Mesendoderm (in vitro differentiated cells): ENCODE measurements around the gene TMEM134.
"Not testable (repeated sequence)": the region's sequence is repeated elsewhere in the genome, so short reads cannot be mapped to it uniquely, and the experiment has no call there.

Source experiments
- DNase-seq: peaks from one replicate; pipeline ENCODE4 v3.0.0; 2013
- H2AK5ac ChIP-seq: 2 replicates; pipeline ENCODE4 v1.6.1; 2013; ENCODE audit warnings: low read length, inconsistent platforms
- H2BK120ac ChIP-seq: 2 replicates; pipeline ENCODE4 v1.6.1; 2013; ENCODE audit warnings: low read depth, mild to moderate bottlenecking, low read length, moderate library complexity, mixed read lengths
- H2BK15ac ChIP-seq: replicated peaks from 2 replicates; pipeline ENCODE4 v1.6.1; 2013; ENCODE audit warnings: low read depth, mild to moderate bottlenecking, moderate library complexity
- H2BK5ac ChIP-seq: 2 replicates; pipeline ENCODE4 v1.6.1; 2013; ENCODE audit warnings: low read length, inconsistent platforms
- H3K18ac ChIP-seq: 2 replicates; pipeline ENCODE4 v1.6.1; 2013; ENCODE audit warnings: mild to moderate bottlenecking, low read length, mixed read lengths
- H3K23ac ChIP-seq: one replicate; pipeline ENCODE4 v1.6.1; 2013; ENCODE audit warnings: low read length
- H3K27ac ChIP-seq: 2 replicates; pipeline ENCODE4 v1.5.1; 2013; ENCODE audit warnings: low read depth, mild to moderate bottlenecking, inconsistent platforms, low read length, moderate library complexity
- H3K27me3 ChIP-seq: 2 replicates; pipeline ENCODE4 v1.6.1; 2013; ENCODE audit warnings: low read length, control low read depth, mild to moderate bottlenecking, inconsistent platforms; ENCODE audit not compliant: insufficient read depth, poor library complexity
- H3K36me3 ChIP-seq: 2 replicates; pipeline ENCODE4 v1.6.1; 2013; ENCODE audit warnings: low read length, inconsistent platforms; ENCODE audit not compliant: control insufficient read depth, insufficient read depth
- H3K4ac ChIP-seq: one replicate; pipeline ENCODE4 v1.6.1; 2013; ENCODE audit warnings: low read depth, mild to moderate bottlenecking, low read length, moderate library complexity
- H3K4me1 ChIP-seq: 2 replicates; pipeline ENCODE4 v1.6.1; 2013; ENCODE audit warnings: low read depth, low read length, inconsistent platforms; ENCODE audit not compliant: control insufficient read depth
- H3K4me2 ChIP-seq: 2 replicates; pipeline ENCODE4 v1.6.1; 2013; ENCODE audit warnings: low read length
- H3K4me3 ChIP-seq: 2 replicates; pipeline ENCODE4 v1.5.1; 2013; ENCODE audit warnings: mild to moderate bottlenecking, low read length
- H3K56ac ChIP-seq: one replicate; pipeline ENCODE4 v1.6.1; 2013; ENCODE audit warnings: low read length
- H3K79me1 ChIP-seq: 2 replicates; pipeline ENCODE4 v1.6.1; 2013; ENCODE audit warnings: low read length, inconsistent platforms
- H3K79me2 ChIP-seq: 2 replicates; pipeline ENCODE4 v1.6.1; 2013; ENCODE audit warnings: mild to moderate bottlenecking, low read length; ENCODE audit not compliant: control insufficient read depth, insufficient read depth
- H3K9ac ChIP-seq: 2 replicates; pipeline ENCODE4 v1.6.1; 2013; ENCODE audit warnings: low read length, inconsistent platforms
- H4K5ac ChIP-seq: one replicate; pipeline ENCODE4 v1.6.1; 2013; ENCODE audit warnings: low read length
- H4K8ac ChIP-seq: one replicate; pipeline ENCODE4 v1.6.1; 2013; ENCODE audit warnings: low read depth, mild to moderate bottlenecking, control low read depth, low read length, moderate library complexity
- WGBS: extraction: QIAGEN DNeasy Blood & Tissue Kit; methylation state at CpG from one replicate; pipeline ENCODE4 v1.1.7; 2013; ENCODE audit warnings: low lambda C conversion rate, missing lambda C conversion rate; ENCODE audit not compliant: insufficient coverage; ENCODE audit errors: extremely low coverage; 5-methylcytosine and 5-hydroxymethylcytosine counted together

The TMEM134 gene

GRCh38 chr11:67466962-67467771 lies 1.9 kb downstream of the TMEM134 start:
- Histone ChIP-seq H3K23ac (no peak overlapping the region), H2BK120ac (no peak overlapping the region), H4K5ac (no peak overlapping the region), H3K56ac (peak overlapping the region; percentile 25), H3K27me3 (no peaks in the 10 kb centered on the region), H3K4ac (no peak overlapping the region), H3K27ac (no peak overlapping the region), H3K79me2 (no peaks in the 10 kb centered on the region), H3K18ac (no peak overlapping the region), H3K79me1 (peaks cover 2% of the 10 kb centered on the region), H4K8ac (no peak overlapping the region), H2BK5ac (no peak overlapping the region), H3K4me3 (no peak overlapping the region), H2BK15ac (no peak overlapping the region), H3K4me2 (no peak overlapping the region), H3K9ac (no peak overlapping the region), H3K36me3 (no peaks in the 10 kb centered on the region), H2AK5ac (no peak overlapping the region), H3K4me1 (peaks cover 3% of the 10 kb centered on the region)
- DNase-seq = no peak
- no CpG with 5 or more reads among the region's 11 CpGs for WGBS

- Histone ChIP-seq H3K79me1 (peaks cover 2% of the 10 kb centered on the region), H3K4me2 (no peak overlapping the region), H3K27ac (no peak overlapping the region), H4K5ac (no peak overlapping the region), H3K4me1 (peaks cover 3% of the 10 kb centered on the region), H3K18ac (no peak overlapping the region), H3K23ac (no peak overlapping the region), H2BK120ac (no peak overlapping the region), H3K27me3 (no peaks in the 10 kb centered on the region), H4K8ac (no peak overlapping the region), H2BK5ac (no peak overlapping the region), H3K56ac (no peak overlapping the region), H3K36me3 (no peaks in the 10 kb centered on the region), H2AK5ac (no peak overlapping the region), H3K9ac (no peak overlapping the region), H3K4me3 (no peak overlapping the region), H3K4ac (no peak overlapping the region), H3K79me2 (no peaks in the 10 kb centered on the region), H2BK15ac (no peak overlapping the region)
- WGBS = no CpG with 5 or more reads among the region's 5 CpGs
- no peak for DNase-seq
These were observed 2.7 kb downstream of the TMEM134 start for GRCh38 chr11:67466367-67466766.

DNA sequence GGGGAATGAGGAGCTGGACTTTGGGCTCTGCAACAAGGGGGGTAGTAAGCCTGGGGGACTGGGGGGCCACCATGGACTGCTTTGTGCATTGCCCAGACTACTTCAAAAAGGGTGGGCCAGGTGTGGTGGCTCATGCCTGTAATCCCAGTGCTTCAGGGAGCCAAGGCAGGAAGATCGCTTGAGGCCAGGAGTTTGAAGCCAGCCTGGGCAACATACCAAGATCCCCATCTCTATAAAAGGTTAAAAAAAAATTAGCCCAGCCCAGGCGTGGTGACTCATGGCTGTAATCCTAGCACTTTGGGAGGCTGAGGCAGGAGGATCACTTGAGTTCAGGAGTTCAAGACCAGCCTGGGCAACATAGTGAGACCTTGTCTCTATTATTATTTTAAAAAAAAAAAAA lies 3.5 kb downstream of the TMEM134 start:
- Histone ChIP-seq H3K9ac (peak overlapping the region; percentile 91), H3K4me2 (peak overlapping the region; percentile 91), H3K56ac (peak overlapping the region; percentile 99)
- DNase-seq, H2AK5ac ChIP-seq, H2BK120ac ChIP-seq, H3K79me2 ChIP-seq, H3K36me3 ChIP-seq, H3K18ac ChIP-seq, H3K27me3 ChIP-seq, H3K4ac ChIP-seq, H2BK5ac ChIP-seq, H3K23ac ChIP-seq, H4K8ac ChIP-seq, H3K79me1 ChIP-seq, H3K4me3 ChIP-seq, H2BK15ac ChIP-seq, H3K4me1 ChIP-seq, H3K27ac ChIP-seq, H4K5ac ChIP-seq: not testable (repeated sequence)
- WGBS = no CpG with 5 or more reads among the region's 2 CpGs

- Histone ChIP-seq H3K56ac (peak overlapping the region; percentile 99), H2BK120ac (no peak overlapping the region), H3K4ac (peak overlapping the region; percentile 66), H3K4me1 (peaks cover 3% of the 10 kb centered on the region), H3K23ac (no peak overlapping the region), H3K36me3 (no peaks in the 10 kb centered on the region), H3K9ac (peak overlapping the region; percentile 91), H3K4me2 (peak overlapping the region; percentile 91), H3K79me1 (peaks cover 2% of the 10 kb centered on the region), H4K5ac (no peak overlapping the region), H3K79me2 (no peaks in the 10 kb centered on the region), H2AK5ac (no peak overlapping the region), H3K4me3 (peak overlapping the region; percentile 80), H2BK5ac (no peak overlapping the region), H2BK15ac (no peak overlapping the region), H3K27me3 (no peaks in the 10 kb centered on the region), H3K18ac (peak overlapping the region; percentile 75), H4K8ac (no peak overlapping the region), H3K27ac (peak overlapping the region; percentile 57)
- DNase-seq = peak; percentile 44
- WGBS = no CpG with 5 or more reads among the region's 3 CpGs
These were observed 3.9 kb downstream of the TMEM134 start for GRCh38 chr11:67465189-67465510.

DNA sequence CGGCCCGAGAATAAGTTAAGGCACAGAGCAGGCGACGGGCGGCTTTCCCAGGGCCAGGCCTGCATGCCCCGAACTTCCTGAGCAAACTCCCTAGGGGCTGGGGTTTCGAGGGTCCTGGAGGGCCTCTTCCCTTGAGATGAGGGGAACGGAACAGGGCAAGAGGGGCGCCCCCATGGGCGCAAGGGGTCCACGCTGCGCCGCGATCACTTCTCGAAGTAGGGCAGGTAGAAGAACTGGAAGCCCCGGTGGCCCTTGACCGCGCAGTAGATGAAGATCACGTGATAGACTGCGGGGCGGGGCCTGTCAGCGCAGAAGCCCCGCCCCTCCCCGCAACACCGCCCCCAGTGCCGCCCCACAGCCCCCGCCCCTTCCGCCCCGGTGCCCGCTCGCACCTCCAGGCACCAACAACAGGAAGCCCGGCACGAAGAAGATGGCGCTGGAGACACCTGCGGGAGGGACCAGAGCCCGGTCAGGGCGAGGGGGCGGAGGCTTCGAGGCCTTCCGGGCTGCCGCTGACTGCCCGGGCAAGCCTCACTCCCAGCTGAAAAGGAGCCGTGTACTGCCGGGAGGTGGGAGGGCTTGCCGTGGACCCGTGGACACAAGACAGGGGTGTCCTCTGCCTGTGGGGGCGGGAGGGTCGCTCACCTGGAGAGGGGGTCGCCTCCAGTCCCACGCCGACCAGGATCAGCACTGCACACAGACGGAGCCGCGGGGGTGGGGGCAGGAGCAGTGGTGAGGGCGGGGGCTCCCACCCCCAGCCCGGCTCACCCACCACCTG lies 4.5 kb downstream of the TMEM134 start:
- peaks cover 3% of the 10 kb centered on the region for H3K4me1 ChIP-seq
- WGBS = no CpG with 5 or more reads among the region's 56 CpGs
- peak overlapping the region; percentile 91 for H3K9ac ChIP-seq
- peak overlapping the region; percentile 66 for H3K4ac ChIP-seq
- H3K27ac ChIP-seq = peak overlapping the region; percentile 57
- H3K23ac ChIP-seq = no peak overlapping the region
- H3K79me2 ChIP-seq = no peaks in the 10 kb centered on the region
- no peak overlapping the region for H2BK5ac ChIP-seq
- peak overlapping the region; percentile 67 for H2AK5ac ChIP-seq
- peak overlapping the region; percentile 80 for H3K4me3 ChIP-seq
- peaks cover 2% of the 10 kb centered on the region for H3K79me1 ChIP-seq
- H4K8ac ChIP-seq = peak overlapping the region; percentile 44
- H3K56ac ChIP-seq = peak overlapping the region; percentile 99
- no peak overlapping the region for H4K5ac ChIP-seq
- no peaks in the 10 kb centered on the region for H3K36me3 ChIP-seq
- no peaks in the 10 kb centered on the region for H3K27me3 ChIP-seq
- peak overlapping the region; percentile 75 for H3K18ac ChIP-seq
- peak overlapping the region; percentile 91 for H3K4me2 ChIP-seq
- peak; percentile 94 for DNase-seq
- H2BK120ac ChIP-seq = no peak overlapping the region
- no peak overlapping the region for H2BK15ac ChIP-seq
